ENCODE data around the gene TMOD3. TPM values are rescaled to one million over a fixed set of nuclear protein-coding genes. Genes with fewer than 3 reads are reported as not detected.
"Not testable (repeated sequence)": the region's sequence is repeated elsewhere in the genome, so short reads cannot be mapped to it uniquely, and the experiment has no call there.

Gene TMOD3
- polyA plus RNA-seq (ENCODE audit: insufficient read length in 12 of 12): 10 to 100 TPM; 14.4 to 50.0 (median 20.2) TPM
- long read RNA-seq, donor 1, full-length matches to known transcripts: 12 of 47 reads
- long read RNA-seq, donor 1, partial matches to known transcripts: 35 of 47 reads
- long read RNA-seq, donor 1, other reads (novel, unspliced or antisense): 0 of 47 reads
- long read RNA-seq, donor 2, full-length matches to known transcripts: 3 of 25 reads
- long read RNA-seq, donor 2, partial matches to known transcripts: 17 of 25 reads
- long read RNA-seq, donor 2, other reads (novel, unspliced or antisense): 5 of 25 reads
- long read RNA-seq, donor 3, full-length matches to known transcripts: 4 of 9 reads
- long read RNA-seq, donor 3, partial matches to known transcripts: 5 of 9 reads
- long read RNA-seq, donor 3, other reads (novel, unspliced or antisense): 0 of 9 reads
- long read RNA-seq, donor 4, full-length matches to known transcripts: 2 of 7 reads
- long read RNA-seq, donor 4, partial matches to known transcripts: 5 of 7 reads
- long read RNA-seq, donor 4, other reads (novel, unspliced or antisense): 0 of 7 reads
- long read RNA-seq, donor 5, full-length matches to known transcripts: 2 of 18 reads
- long read RNA-seq, donor 5, partial matches to known transcripts: 16 of 18 reads
- long read RNA-seq, donor 5, other reads (novel, unspliced or antisense): 0 of 18 reads
- long read RNA-seq, donor 6, full-length matches to known transcripts: 2 of 2 reads
- long read RNA-seq, donor 6, partial matches to known transcripts: 0 of 2 reads
- long read RNA-seq, donor 6, other reads (novel, unspliced or antisense): 0 of 2 reads
- long read RNA-seq, donor 7, full-length matches to known transcripts: 5 of 5 reads
- long read RNA-seq, donor 7, partial matches to known transcripts: 0 of 5 reads
- long read RNA-seq, donor 7, other reads (novel, unspliced or antisense): 0 of 5 reads
- long read RNA-seq, donor 8, full-length matches to known transcripts: 5 of 11 reads
- long read RNA-seq, donor 8, partial matches to known transcripts: 6 of 11 reads
- long read RNA-seq, donor 8, other reads (novel, unspliced or antisense): 0 of 11 reads
- long read RNA-seq, donor 9, full-length matches to known transcripts: 5 of 5 reads
- long read RNA-seq, donor 9, partial matches to known transcripts: 0 of 5 reads
- long read RNA-seq, donor 9, other reads (novel, unspliced or antisense): 0 of 5 reads
- long read RNA-seq, donor 10, full-length matches to known transcripts: 3 of 22 reads
- long read RNA-seq, donor 10, partial matches to known transcripts: 0 of 22 reads
- long read RNA-seq, donor 10, other reads (novel, unspliced or antisense): 19 of 22 reads
- long read RNA-seq, donor 11, full-length matches to known transcripts: 9 of 71 reads
- long read RNA-seq, donor 11, partial matches to known transcripts: 53 of 71 reads
- long read RNA-seq, donor 11, other reads (novel, unspliced or antisense): 9 of 71 reads

DNA sequence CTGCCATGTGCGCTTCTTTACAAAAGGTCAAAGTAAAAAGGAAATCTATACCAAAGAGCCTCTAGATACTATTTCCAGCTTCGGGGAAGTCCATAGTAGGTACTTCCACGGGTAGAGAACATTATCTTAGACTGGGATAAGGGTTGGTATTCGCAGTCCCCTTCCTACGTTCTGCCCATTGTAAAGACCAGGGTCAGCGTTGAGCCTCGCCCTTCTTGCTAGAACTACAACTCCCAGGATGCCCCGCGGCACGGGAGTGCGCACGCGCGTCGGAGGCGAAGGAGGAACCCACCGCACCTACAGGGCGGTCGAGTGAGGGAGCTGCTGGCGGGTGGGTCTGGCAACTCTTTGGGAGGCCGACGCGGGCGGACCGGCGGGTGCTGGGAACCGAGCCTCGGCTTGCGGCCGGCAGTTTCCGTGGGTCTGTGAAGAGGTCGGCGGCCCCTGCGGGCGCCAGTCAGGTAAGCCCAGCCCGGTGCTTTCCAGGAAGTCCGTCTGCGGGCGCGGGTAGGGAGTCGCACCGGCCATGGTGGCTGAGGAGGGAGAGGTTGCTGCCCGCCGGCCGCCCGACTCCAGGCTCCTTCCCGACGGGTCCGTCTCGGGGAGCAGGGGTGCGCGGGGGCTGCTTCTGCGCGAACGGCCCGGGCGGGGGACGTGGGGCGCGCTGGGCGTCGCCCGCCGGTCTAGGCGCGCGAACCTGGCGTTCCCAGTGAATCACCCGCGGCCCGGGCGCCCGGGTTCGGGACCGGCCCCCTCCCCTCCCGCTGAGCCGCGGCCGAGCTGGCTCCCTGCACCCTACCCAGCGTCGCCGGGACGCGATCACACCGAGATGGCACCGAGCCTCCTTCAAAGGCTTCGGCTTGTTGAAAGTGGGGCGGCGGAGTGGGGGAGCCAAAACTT, at the start of gene TMOD3:
TSS of gene TMOD3 (plus strand) at position 278 of the 900 bp plus-strand sequence. CDS start 33,232 bp downstream, outside the sequence.
- DNase-seq: peak; percentile 95

DNA sequence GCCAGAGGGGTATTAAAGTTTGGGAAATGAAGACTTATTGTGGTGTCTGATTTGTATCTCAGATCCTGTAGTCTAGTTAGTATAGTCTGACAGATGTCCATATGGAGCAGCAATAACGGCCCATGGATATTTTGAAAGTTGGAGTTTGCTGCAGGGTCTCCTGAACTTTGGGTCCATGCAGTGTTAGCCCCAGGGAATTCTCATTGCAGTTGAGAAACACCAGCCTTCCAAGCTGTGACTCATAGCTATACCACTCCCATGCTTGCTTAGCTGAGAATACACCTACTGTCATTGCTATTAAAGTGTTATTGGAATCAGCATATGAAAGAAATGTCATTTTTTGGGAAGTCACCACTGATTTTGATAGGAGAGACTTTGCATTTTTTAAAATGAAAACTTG, 48.8 kb upstream of the TMOD3 start:
- no peak for DNase-seq

DNA sequence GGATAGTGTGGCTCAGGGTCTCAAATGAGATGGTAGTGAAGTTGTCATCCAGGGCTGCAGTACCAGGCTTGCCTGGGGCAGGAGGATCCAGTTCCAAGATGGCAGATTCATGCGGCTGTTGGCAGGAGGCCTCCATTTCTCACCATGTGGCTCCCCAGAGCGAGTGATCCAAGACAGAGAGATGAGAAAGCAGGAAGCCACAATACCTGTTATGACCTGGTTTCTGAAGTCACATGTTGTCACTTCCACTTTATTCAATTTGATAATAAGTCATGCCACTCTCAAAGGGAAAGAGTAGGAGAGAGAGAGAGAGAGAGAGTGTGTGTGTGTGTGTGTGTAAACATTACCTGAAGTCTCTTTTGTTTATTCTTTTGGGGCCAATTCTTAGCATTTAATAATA, 47.9 kb upstream of the TMOD3 start:
- no peak for DNase-seq

DNA sequence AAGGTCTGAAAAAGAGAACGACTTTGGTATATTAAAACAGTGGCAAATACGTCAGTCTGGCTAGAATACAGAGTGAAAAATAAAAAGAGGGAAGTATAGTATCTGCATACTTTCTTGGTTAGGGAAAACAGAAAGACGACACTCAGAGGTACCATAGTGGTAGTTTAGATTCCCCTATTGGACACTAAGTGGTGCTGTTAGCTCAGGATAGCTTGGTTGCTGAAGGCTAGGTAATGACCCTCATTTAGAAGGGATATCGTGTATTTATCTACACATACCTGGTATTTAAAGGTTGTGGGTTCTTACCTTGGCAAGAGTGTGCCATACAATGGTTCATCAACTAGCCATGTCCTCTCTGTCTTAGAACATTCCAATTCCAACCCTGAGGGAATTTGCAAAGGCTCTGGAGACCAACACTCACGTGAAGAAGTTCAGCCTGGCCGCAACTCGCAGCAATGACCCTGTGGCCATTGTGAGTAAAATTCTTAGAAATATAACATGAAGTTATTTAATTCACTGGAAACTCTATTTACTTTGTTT, 47.0 kb upstream of the TMOD3 start:
- no peak for DNase-seq

DNA sequence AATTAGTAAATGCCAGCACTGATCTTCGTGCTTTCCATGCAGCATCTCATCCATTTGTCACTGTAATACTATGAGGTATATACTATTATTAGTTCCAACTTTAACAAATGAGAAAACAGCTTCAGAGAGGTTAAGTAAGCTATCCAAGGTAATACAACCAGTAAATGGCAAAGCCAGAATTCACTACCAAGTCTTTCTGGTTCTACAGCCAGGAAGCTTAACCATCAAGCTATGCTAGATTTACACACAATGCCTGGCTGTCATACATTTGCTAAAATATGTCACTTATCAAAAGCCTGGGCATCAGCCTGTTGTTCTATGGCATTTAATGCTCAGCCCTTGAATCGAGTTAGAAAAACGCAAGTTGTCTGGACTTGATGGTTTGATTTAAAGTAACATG, 45.5 kb upstream of the TMOD3 start:
- no peak for DNase-seq

DNA sequence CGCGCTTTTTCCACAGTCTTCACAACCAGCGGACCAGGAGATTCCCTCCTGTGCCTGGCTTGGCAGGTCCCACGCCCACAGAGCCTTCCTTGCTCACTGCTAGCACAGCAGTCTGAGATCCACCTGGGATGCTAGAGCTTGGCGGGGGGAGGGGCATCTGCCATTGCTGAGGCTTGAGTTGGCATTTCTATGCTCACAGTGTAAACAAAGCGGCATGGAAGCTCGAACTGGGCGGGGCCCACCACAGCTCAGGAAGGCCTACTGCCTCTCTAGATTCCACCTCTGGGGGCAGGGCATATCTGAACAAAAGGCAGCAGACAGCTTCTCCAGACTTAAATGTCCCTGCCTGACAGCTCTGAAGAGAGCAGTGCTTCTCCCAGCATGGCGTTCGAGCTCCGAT, 42.3 kb upstream of the TMOD3 start:
- DNase-seq: not testable (repeated sequence)

DNA sequence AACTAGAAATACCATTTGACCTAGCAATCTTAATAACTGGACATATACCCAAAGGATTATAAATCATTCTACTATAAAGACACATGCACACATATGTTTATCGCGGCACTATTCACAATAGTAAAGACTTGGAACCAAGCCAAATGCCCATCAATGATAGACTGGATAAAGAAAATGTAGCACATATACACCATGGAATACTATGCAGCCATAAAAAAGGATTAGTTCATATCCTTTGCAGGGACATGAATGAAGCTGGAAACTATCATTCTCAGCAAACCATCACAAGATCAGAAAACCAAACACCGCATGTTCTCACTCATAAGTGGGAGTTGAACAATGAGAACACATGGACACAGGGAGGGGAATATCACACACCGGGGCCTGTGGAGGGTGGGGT, 37.0 kb upstream of the TMOD3 start:
- DNase-seq: not testable (repeated sequence)

DNA sequence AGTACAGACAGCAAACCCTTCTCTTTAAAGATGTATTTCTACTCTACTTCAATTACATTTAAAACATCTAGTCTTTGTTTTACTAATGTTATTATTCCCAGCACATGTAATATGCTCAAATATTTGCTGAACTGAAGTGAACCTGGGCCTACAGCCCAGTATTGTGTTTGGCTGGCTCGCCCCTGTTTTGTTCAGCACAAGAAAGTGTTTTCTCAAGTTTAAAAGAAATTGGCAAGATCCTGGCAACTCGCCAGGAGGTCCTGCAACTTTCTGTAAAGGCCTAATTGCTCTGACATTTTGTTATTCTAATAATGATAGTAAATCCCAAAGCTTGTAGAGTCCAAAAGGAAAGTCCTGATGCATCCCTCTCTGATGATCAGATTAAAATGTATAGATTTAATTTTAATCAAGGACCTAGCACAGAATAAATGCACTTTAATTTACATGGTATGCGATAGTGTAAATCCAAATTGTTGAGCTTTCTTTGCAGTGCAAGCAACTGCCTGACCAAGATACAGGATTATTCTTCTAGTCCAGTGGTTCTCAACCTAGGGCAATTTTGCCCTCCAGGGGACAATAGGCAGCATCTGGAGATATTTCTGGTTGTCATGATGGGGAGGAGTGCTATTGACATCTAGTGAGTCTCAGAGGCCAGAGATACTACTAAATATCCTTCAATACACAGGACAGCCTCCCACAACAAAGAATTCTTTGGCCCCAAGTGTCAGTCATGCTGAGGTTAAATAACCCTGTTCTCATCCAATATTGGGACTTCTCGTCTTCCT, 35.7 kb upstream of the TMOD3 start:
- peak; percentile 53 for DNase-seq

DNA sequence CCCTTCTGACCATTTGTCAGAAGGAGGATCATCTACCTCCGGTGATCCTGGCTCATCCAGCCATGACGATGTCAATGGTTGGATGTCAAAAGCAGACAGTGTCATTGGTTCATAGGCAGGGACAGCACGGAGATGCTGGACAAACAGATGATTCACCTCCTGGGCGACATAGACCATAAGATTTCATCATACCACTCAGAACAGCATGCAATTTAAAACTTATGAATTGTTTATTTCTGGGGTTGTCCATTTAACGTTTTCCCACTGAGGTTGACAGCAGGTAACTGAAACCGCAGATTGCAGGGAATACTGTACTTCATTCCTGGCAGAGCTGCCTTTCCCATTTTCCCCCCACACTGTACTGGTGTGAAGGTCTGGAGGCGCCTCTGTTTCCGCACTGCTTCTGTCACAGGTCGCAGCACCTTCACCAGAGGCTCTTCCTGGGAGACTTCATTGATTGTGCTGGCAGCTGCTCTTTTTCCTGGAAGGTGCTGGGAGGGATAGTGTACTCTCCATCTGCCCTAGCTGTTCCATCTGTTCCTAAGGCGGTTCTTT, 32.5 kb upstream of the TMOD3 start:
- DNase-seq: no peak

DNA sequence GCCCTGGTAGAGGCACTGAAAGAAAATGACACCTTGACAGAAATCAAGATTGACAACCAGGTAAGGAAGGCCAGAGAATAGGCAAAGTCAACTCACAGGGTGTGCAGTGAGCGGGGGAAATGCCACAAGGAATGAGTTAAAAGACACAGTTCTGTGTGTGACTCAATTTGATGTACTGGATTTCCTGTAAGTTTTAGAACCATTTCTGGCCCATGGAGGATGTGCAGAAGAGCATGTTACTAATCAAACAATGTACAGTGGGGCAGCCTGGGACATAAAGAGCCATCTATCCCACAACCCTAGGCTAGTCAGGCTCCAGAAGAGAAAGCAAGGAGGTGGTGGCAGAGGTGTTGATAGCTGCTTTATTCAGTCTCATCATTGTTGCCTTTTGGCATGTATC, 31.2 kb upstream of the TMOD3 start:
- no peak for DNase-seq

DNA sequence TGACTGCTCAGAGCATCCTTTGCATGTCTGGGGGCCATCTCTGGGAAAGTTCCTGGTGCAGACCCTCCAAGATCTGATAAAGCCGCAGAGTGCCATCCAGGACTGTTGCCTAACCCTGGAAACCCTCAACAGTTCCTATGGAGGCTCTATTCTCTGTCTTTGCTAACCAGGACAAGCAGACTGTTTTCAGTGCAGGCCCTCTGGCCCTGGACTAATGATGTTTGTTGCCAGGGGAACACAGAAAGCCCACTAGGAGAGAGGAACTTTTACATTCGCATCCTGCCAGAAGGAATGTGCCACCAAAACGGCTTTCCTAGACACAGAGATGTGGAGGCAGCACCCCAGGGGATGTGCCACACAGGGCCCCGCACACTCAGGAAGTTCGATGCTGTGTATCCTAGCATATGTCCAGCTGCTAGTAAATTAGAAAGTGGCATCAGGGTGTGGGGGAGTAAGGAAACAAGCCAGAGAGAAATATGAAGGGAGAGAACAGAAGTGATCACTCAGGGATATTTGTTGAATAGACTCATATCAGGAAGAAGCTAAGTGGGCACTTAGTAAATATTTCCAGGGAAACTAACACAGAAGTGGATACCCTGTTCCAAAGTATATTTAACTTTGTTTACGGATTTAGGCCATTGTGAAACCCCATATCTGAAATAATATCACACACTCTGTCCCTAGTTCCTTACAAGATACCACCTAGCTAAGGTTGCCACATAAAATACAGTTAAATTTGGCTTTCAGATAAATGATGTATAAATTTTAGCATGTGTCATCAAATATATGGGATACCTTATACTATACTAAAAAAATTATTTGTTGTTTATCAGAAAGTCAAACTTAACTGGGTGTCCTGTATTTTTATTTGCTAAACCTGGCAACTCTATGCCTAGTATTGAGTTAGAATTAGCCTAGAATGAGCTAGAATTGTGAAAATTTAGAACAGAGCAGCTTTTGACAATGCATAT, 29.9 kb upstream of the TMOD3 start:
- no peak for DNase-seq

DNA sequence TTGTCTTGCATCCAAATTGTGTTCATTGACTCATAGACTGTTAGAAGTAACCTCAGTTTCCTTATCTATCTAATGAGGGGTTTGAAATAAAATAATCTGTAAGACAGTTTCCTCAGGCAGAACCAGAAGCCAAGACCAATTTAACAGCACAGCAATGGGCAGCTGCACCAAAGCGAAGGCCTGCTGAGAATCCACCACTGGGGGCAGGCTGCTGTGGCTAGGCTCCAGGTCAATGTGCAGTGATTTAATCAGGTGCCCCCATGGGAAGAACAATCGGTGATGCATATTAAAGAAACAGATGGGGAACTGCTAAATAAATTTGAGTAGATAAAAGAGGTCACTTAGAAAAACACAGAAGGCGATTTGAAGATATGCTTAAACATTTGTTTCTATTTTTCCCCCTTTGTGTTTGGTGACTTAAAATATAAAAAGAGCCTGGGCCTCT, 28.0 kb upstream of the TMOD3 start:
- no peak for DNase-seq

DNA sequence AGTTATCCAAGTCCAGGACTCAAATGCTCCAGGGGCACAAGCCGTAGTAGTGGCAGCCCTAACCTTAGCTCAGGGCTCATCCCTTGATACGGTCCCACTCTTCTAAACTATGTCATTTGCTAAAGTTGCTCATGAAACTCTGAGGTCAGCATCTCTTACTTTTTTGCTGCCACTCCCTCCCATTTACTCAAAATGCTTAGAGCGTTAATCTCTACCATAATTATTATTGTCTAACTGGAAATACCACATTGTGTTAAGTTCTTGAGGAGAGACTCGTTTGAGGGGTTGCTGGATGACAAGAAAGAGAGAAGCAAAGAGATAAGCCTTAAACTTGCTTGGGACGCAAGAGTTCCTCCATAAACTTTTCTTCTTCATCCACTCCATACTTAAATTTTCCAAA, 26.9 kb upstream of the TMOD3 start:
- no peak for DNase-seq

DNA sequence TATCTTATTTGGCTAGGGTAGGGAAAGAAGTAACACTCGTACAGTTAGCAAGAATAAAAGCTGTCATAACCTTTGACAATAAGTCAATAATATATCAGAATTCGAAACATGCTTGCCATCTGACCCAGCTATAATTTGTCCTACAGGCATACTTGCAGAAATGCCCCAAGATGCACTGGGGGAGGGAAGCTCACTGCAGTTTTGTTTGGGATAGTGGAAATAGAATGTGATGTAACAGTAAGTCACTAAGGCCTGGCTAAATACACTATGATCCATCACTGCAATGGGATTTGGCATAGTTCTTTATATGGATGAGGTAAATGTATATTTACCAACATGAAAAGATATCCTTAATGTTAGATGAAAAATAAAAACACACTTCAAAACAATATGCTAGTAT, 25.5 kb upstream of the TMOD3 start:
- DNase-seq: no peak

DNA sequence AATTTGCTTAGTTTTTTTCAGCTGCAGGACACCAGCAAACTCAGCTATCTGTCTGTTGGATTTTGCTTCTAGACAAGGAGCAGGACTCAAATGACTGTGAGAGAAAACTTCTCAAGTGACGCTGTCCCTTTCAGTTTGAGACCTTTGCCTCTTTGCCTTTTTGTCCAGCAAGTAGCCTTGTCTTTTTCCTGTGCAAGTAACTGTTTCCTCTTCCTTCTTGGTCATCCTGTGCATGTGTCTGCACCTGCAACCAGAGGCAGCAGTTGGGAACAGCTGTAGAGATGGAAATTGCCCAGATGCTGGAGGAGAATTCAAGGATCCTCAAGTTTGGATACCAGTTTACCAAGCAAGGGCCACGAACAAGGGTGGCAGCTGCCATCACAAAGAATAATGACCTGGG, 23.3 kb upstream of the TMOD3 start:
- DNase-seq: no peak

DNA sequence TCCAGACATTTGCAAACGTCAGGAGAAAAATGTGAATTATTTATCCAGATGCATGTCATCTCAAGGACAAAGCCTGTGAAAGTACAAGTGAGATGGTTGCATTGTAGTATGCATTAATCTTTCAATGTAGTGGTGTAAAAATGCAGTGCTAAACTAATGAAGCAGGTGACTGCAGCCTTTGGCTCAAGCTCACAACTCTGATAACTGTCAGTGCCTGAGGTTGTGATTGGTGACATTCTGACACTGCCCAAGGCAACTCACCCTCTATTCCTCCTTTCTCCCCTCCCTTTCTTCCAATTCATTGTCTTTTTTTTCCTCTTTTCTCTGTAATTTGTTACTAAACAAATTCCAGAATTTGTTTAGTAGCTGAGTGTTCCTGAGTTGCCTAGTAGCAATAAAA, 20.0 kb upstream of the TMOD3 start:
- DNase-seq: no peak

DNA sequence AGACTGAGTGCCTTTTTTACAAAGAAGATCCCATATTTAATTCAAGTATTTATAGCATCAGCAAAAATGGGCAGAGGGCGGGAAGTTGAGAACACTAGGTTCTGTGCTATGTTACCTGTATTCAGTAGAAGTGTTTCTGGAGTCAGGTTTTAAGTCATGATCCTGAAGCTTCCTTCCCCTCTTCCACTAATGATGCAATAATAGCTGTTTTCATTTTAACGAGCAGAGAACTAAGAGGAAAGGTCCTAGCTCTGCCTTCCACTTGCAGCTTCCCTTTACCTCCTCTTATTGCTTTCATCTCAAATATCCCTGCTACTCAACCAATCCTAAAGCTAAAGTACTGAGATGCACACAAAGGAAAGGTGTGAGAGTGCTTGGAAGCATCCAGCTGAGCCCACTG, 16.9 kb upstream of the TMOD3 start:
- DNase-seq: no peak

DNA sequence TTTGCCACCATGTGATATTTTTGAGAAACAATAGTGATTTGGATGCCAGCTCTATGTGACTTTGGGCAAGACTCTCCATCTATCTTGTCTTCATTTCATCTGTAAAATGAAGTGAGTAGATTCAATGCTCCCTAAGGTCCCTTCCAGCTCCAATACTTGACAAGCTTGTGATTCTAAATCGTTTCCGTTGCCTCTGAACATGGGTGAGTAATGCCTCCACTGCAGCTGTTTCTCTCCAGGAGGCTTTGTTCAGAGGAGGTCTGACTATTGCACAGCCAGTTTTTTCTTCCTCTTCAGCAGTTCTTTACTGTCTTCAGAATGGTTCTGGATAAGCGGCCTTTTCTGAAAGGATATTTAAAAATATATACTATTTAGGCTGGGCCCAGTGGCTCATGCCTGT, 14.8 kb upstream of the TMOD3 start:
- DNase-seq: no peak
